ENCODE measurements around the gene SBF2.
A peak's percentile ranks its signal among the peaks of the same experiment; 100 is the strongest.
"Not testable (repeated sequence)": the region's sequence is repeated elsewhere in the genome, so short reads cannot be mapped to it uniquely, and the experiment has no call there.

SBF2 gene

GRCh38 chr11:9748361-9748970 is 545.6 kb downstream of the SBF2 start:
- peak; percentile 91 for DNase-seq (ENCODE audit: low read depth)
- TF ChIP-seq, protein P1, sequence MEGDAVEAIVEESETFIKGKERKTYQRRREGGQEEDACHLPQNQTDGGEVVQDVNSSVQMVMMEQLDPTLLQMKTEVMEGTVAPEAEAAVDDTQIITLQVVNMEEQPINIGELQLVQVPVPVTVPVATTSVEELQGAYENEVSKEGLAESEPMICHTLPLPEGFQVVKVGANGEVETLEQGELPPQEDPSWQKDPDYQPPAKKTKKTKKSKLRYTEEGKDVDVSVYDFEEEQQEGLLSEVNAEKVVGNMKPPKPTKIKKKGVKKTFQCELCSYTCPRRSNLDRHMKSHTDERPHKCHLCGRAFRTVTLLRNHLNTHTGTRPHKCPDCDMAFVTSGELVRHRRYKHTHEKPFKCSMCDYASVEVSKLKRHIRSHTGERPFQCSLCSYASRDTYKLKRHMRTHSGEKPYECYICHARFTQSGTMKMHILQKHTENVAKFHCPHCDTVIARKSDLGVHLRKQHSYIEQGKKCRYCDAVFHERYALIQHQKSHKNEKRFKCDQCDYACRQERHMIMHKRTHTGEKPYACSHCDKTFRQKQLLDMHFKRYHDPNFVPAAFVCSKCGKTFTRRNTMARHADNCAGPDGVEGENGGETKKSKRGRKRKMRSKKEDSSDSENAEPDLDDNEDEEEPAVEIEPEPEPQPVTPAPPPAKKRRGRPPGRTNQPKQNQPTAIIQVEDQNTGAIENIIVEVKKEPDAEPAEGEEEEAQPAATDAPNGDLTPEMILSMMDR (IDR thresholded peaks at IDR 0.05; ENCODE audit: insufficient read depth, low read depth, low read length, missing control alignments), result peak; percentile 90
- no peak overlapping the region for H3K4me3 ChIP-seq (ENCODE audit: low read depth, low read length)

GRCh38 chr11:9747828-9748227 is 546.2 kb downstream of the SBF2 start:
- TF ChIP-seq, protein P1 (IDR thresholded peaks at IDR 0.05; ENCODE audit: insufficient read depth, low read depth, low read length, missing control alignments), result no peak
- no peak overlapping the region for H3K4me3 ChIP-seq (ENCODE audit: low read depth, low read length)
- no peak for DNase-seq (ENCODE audit: low read depth)

GRCh38 chr11:9747229-9747628 is 546.8 kb downstream of the SBF2 start:
- H3K4me3 ChIP-seq (ENCODE audit: low read depth, low read length), result no peak overlapping the region
- no peak for DNase-seq (ENCODE audit: low read depth)
- TF ChIP-seq, protein P1 (IDR thresholded peaks at IDR 0.05; ENCODE audit: insufficient read depth, low read depth, low read length, missing control alignments), result no peak

- TF ChIP-seq, protein P1 (IDR thresholded peaks at IDR 0.05; ENCODE audit: insufficient read depth, low read depth, low read length, missing control alignments), result no peak
- no peak overlapping the region for H3K4me3 ChIP-seq (ENCODE audit: low read depth, low read length)
- DNase-seq (ENCODE audit: low read depth), result peak; percentile 63
These were observed 548.4 kb downstream of the SBF2 start for GRCh38 chr11:9745411-9746211.

- H3K4me3 ChIP-seq (ENCODE audit: low read depth, low read length), result not testable (repeated sequence)
These were observed 550.5 kb downstream of the SBF2 start for GRCh38 chr11:9743512-9743911.

DNA sequence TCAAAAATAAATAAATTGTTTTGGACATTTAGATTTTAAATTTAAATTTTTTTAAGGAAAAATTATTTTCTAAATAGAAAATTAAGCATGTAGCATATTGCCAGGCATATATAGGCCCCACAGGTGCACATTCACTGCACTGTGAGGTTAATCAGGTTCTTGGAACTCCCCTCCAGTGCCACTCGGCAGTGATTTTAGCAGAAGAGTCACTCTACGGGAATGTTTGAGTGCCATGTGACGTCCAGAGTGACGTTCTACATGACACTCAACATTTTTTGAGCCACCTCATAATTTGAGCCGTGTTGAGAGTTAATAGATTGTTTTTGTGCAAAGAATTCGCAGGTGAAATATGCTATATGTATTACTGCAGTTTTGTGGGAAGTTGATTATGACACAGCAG is 552.8 kb downstream of the SBF2 start:
- no peak overlapping the region for H3K4me3 ChIP-seq (ENCODE audit: low read depth, low read length)
- no peak for DNase-seq (ENCODE audit: low read depth)
- TF ChIP-seq, protein P1 (IDR thresholded peaks at IDR 0.05; ENCODE audit: insufficient read depth, low read depth, low read length, missing control alignments), result no peak

More at GRCh38 chr11:9743512-9743911, 550.5 kb downstream of the SBF2 start:
- DNase-seq (ENCODE audit: low read depth), result not testable (repeated sequence)

GRCh38 chr11:9740202-9740883 is 553.7 kb downstream of the SBF2 start:
- no peak overlapping the region for H3K4me3 ChIP-seq (ENCODE audit: low read depth, low read length)
- DNase-seq (ENCODE audit: low read depth), result peak; percentile 60
- TF ChIP-seq, protein P1 (IDR thresholded peaks at IDR 0.05; ENCODE audit: insufficient read depth, low read depth, low read length, missing control alignments), result no peak
